Transverse colon (tissue), 4 donors: ENCODE data around the gene AP4E1. TPM values are rescaled to one million over a fixed set of nuclear protein-coding genes. Genes with fewer than 3 reads are reported as not detected.

Source experiments
- DNase-seq: peaks from one replicate; pipeline ENCODE4 v3.0.0-alpha.2; 2019
- H3K27ac ChIP-seq, 4 donors: fragments of 200-600 bp; sonication (generic); 2 replicates each; pipeline ENCODE4 v1.5.1; 2016 to 2018; ENCODE audit warnings: inconsistent platforms in 4 of 4
- H3K27me3 ChIP-seq: fragments of 200-600 bp; sonication (generic); 2 replicates; pipeline ENCODE4 v1.5.1; 2017; ENCODE audit warnings: inconsistent platforms
- H3K36me3 ChIP-seq, 4 donors: fragments of 200-600 bp; sonication (generic); 2 replicates each; pipeline ENCODE4 v1.5.1; 2017 to 2019; ENCODE audit warnings: inconsistent platforms in 4 of 4
- H3K4me1 ChIP-seq, 4 donors: fragments of 200-600 bp; sonication (generic); 2 replicates each; pipeline ENCODE4 v1.5.1; 2017 to 2020; ENCODE audit warnings: inconsistent platforms in 4 of 4
- H3K4me3 ChIP-seq, 4 donors: fragments of 200-600 bp; sonication (generic); 1 replicate in 1 of 4; 2 replicates in 3 of 4; pipeline versions ENCODE4 v1.5.1 to v1.6.1; 2017 to 2019; ENCODE audit warnings: inconsistent platforms in 4 of 4
- H3K9me3 ChIP-seq, 2 donors: fragments of 200-600 bp; sonication (generic); 2 replicates each; pipeline ENCODE4 v1.5.1; 2017 to 2019; ENCODE audit warnings: inconsistent platforms in 2 of 2
- EP300 ChIP-seq: sonication (generic); formaldehyde crosslinking; IDR thresholded peaks from one replicate; pipeline ENCODE4 v1.6.1; 2017; ENCODE audit warnings: antibody characterized with exemption, low read depth
- POLR2A ChIP-seq: fragments of 450-650 bp; IDR thresholded peaks from one replicate; pipeline ENCODE4 v1.6.1; 2016; ENCODE audit warnings: antibody characterized with exemption, mild to moderate bottlenecking, moderate library complexity
- POLR2AphosphoS5 ChIP-seq, 3 donors: sonication (generic); formaldehyde crosslinking; IDR thresholded peaks; one replicate each; pipeline ENCODE4 v1.6.1; 2016; ENCODE audit warnings: antibody characterized with exemption in 3 of 3
- WGBS, 2 donors: methylation state at CpG; one replicate each; pipeline ENCODE4 v1.1.5; 2018; ENCODE audit warnings: low coverage in 1 of 2; 5-methylcytosine and 5-hydroxymethylcytosine counted together
- in situ Hi-C, 4 donors: fragments of 200-750 bp; cut with MboI; loops; one replicate each; pipeline versions ENCODE4 v1.15.0 to v1.15.1; 2017; ENCODE audit warnings: low sequenced_read_pairs in 3 of 4, low pct_ligation_motif_present in 1 of 4, low pct_unique_long_range_greater_than_20kb in 1 of 4
- intact Hi-C: fragments of 100-400 bp; cut with DNase I; formaldehyde crosslinking; loops from one replicate; pipeline ENCODE4 v1.15.1; 2023; ENCODE audit warnings: low total_unique reads
- total RNA-seq, 4 donors: library from RNA; depleted of rRNA; stranded (reverse); fragments of >200 nt; gene quantifications; one replicate each; pipeline ENCODE4 v1.1.0, GENCODE V29; 2016
- TF ChIP-seq, protein P1 (sequence below), 5 experiments: fragments of 200-600 bp in 3 of 5; fragments of 450-650 bp in 2 of 5; sonication (generic) in 3 of 5; IDR thresholded peaks; 1 replicate in 2 of 5; 2 replicates in 3 of 5; pipeline ENCODE4 v1.5.1; 2016 to 2017; ENCODE audit warnings: antibody characterized with exemption in 5 of 5, inconsistent platforms in 3 of 5, mild to moderate bottlenecking in 2 of 5, moderate library complexity in 1 of 5

Gene AP4E1
- total RNA-seq, 4 donors from 2014 or later: 6.0 to 22.4 (median 9.9) TPM

DNA sequence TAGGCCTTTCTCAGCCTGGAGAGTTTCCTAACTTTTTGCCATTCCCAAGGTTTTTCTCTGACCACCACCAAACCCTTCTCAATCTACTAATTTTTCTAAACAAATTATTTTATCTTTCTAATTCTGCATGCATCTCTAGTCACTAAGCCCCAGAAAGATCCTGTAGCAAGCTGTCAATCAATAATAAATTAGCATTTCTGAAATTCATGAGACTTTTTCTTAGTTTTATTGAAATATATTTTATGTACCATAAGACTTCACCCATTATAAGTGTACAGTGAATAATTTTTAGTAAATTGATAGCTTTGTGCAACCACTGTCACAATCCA is 22.4 kb upstream of the AP4E1 start:
- intact Hi-C loops (no loop called here), in situ Hi-C loops (loop anchor here (10.0 kb wide), 2 partner anchors 201 to 221 kb away; partner anchors contain the start of gene TRPM7 (in 3 of the 4))
- Histone ChIP-seq H3K27me3 (no peaks in the 10 kb centered on the region), H3K4me3 (no peak overlapping the region), H3K4me1 (peaks cover 0 to 10% (median 2%) of the 10 kb centered on the region in 4 donors), H3K27ac (no peak overlapping the region), H3K9me3 (peaks cover 0 to 7% of the 10 kb centered on the region in 2 donors), H3K36me3 (no peaks in the 10 kb centered on the region)
- no peak for DNase-seq
- TF ChIP-seq POLR2AphosphoS5 (IDR thresholded peaks at IDR 0.05) (no peak), POLR2A (no peak), EP300 (no peak)
- TF ChIP-seq, protein P1, sequence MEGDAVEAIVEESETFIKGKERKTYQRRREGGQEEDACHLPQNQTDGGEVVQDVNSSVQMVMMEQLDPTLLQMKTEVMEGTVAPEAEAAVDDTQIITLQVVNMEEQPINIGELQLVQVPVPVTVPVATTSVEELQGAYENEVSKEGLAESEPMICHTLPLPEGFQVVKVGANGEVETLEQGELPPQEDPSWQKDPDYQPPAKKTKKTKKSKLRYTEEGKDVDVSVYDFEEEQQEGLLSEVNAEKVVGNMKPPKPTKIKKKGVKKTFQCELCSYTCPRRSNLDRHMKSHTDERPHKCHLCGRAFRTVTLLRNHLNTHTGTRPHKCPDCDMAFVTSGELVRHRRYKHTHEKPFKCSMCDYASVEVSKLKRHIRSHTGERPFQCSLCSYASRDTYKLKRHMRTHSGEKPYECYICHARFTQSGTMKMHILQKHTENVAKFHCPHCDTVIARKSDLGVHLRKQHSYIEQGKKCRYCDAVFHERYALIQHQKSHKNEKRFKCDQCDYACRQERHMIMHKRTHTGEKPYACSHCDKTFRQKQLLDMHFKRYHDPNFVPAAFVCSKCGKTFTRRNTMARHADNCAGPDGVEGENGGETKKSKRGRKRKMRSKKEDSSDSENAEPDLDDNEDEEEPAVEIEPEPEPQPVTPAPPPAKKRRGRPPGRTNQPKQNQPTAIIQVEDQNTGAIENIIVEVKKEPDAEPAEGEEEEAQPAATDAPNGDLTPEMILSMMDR (IDR thresholded peaks at IDR 0.05): no peak

DNA sequence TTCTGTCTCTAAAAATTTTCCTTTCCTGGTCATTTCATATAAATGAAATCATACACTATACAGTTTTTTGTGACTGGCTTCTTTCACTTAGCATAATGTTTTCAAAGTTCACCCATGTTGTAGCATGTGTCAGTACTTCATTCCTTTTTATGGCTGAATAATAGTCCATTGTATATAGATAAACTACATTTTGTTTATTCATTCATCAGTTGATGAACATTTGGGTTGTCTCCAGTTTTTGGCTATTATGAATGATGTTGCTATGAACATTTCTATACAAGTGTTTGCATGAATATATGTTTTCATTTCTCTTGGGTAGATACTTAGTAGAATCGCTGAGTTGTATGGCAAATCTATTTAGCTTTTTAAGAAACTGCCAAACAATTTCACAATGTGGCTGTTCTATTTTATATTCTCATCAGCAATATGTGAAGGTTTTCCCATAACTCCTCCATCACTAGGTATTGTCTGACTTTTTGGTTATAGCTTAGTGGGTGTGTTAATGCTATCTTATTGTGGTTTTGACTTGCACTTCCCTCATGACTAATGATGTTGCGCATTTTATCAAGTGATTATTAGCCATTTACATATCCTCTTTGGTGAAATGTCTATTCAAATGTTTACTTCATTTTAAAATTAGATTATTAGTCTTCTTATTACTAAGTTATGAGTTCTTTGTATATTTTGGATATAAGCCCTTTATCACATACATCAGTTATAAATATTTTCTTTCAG is 21.7 kb upstream of the AP4E1 start:
- 85 to 93% methylated on average over 2 of the region's 2 CpGs for WGBS, 2 donors
- H3K27ac ChIP-seq: no peak overlapping the region
- H3K36me3 ChIP-seq: no peaks in the 10 kb centered on the region
- in situ Hi-C loops (loop anchor here (10.0 kb wide), 2 partner anchors 202 to 222 kb away; partner anchors contain the start of gene TRPM7 (in 3 of the 4)), intact Hi-C loops (no loop called here)
- TF ChIP-seq POLR2A (no peak), POLR2AphosphoS5 (IDR thresholded peaks at IDR 0.05) (no peak), EP300 (no peak)
- TF ChIP-seq, protein P1 (IDR thresholded peaks at IDR 0.05): no peak
- peaks cover 0 to 10% (median 2%) of the 10 kb centered on the region in 4 donors for H3K4me1 ChIP-seq
- no peaks in the 10 kb centered on the region for H3K27me3 ChIP-seq
- no peak for DNase-seq
- H3K9me3 ChIP-seq: peaks cover 0 to 9% of the 10 kb centered on the region in 2 donors
- H3K4me3 ChIP-seq: no peak overlapping the region

DNA sequence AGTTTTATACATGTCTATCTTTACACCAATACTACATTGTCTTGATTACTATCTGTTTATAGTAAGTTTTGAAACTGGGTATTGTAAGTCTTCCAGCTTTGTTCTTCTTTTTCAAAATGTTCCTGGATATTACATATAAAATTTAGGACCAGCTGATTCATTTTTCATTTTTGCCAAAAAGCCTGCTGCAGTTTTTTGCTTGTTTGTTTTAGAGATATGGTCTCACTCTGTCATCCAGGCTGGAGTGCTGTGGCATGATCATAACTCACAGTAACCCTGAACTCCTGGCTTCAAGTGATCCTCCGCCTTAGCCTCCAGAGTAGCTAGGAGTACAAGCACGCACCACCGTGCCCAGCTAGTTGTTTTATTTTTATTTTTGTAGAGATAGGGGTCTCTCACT is 20.4 kb upstream of the AP4E1 start:
- Histone ChIP-seq H3K9me3 (peaks cover 0 to 9% of the 10 kb centered on the region in 2 donors), H3K4me1 (peaks cover 0 to 10% (median 2%) of the 10 kb centered on the region in 4 donors), H3K36me3 (no peaks in the 10 kb centered on the region), H3K4me3 (no peak overlapping the region), H3K27me3 (no peaks in the 10 kb centered on the region), H3K27ac (no peak overlapping the region)
- in situ Hi-C loops: loop anchor here (10.0 kb wide), 2 partner anchors 203 to 223 kb away; partner anchors contain the start of gene TRPM7 (in 3 of the 4)
- WGBS, 2 donors: 93 to 100% methylated on average over 3 of the region's 3 CpGs
- intact Hi-C loops: no loop called here
- no peak for TF ChIP-seq POLR2A
- TF ChIP-seq POLR2AphosphoS5 (IDR thresholded peaks at IDR 0.05): no peak
- TF ChIP-seq, protein P1 (IDR thresholded peaks at IDR 0.05): no peak
- TF ChIP-seq EP300: no peak
- DNase-seq: no peak

DNA sequence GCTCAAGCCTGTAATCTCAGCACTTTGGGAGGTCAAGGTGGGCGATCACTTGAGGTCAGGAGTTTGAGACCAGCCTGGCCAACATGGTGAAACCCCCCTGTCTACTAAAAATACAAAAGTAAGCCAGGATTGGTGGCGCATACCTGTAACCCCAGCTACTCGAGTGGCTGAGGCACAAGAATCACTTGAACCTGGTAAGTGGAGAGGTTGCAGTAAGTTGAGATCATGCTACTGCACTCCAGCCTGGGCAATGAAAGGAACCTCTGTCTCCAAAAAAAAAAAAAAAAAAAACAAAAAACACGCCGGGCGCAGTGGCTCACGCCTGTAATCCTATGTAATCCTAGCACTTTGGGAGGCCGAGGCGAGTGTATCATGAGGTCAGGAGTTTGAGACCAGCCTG is 18.9 kb upstream of the AP4E1 start:
- WGBS, 2 donors: 88 to 96% methylated on average over 7 to 9 of the region's 9 CpGs
- TF ChIP-seq EP300: no peak
- TF ChIP-seq POLR2A: no peak
- TF ChIP-seq POLR2AphosphoS5 (IDR thresholded peaks at IDR 0.05): no peak
- TF ChIP-seq, protein P1 (IDR thresholded peaks at IDR 0.05): no peak
- H3K4me3 ChIP-seq: no peak overlapping the region
- no peaks in the 10 kb centered on the region for H3K27me3 ChIP-seq
- DNase-seq: no peak
- in situ Hi-C loops (loop anchor here (10.0 kb wide), 2 partner anchors 205 to 225 kb away; partner anchors contain the start of gene TRPM7 (in 3 of the 4)), intact Hi-C loops (no loop called here)
- peaks cover 0 to 9% of the 10 kb centered on the region in 2 donors for H3K9me3 ChIP-seq
- H3K4me1 ChIP-seq: peaks cover 0 to 7% (median 2%) of the 10 kb centered on the region in 4 donors
- H3K27ac ChIP-seq: no peak overlapping the region
- H3K36me3 ChIP-seq: no peaks in the 10 kb centered on the region
